ENCODE results near the gene TCN1. TPM values are rescaled to one million over a fixed set of nuclear protein-coding genes. Genes with fewer than 3 reads are reported as not detected.
A peak's percentile ranks its signal among the peaks of the same experiment; 100 is the strongest.

Gene TCN1
- total RNA-seq, 2 donors from 2014 or later: not detected

GRCh38 chr11:59814021-59814420 lies 52.3 kb downstream of the TCN1 start:
- no peak for DNase-seq (ENCODE audit: low spot score)
- intact Hi-C loops (cut with DNase I): no loop called here

DNA sequence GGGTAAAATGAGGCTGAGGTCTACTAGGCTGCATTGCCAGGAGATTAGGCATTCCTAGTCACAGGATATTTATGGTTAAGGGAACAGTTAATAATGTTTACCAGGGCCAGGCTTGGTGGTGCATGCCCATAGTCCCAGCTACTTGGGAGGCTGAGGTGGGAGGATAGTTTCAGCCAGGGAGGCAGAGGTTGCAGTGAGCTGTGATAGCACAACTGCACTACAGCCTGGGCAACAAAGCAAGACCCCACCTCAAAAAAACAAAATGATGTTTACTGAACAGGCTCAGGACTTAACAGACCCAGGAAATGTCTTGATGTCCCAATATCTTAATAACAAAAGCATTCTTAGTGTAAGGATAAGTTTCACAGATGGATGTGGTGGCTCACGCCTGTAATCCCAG lies 52.9 kb downstream of the TCN1 start:
- no peak for DNase-seq (ENCODE audit: low spot score)
- intact Hi-C loops (cut with DNase I): no loop called here

GRCh38 chr11:59812220-59812619 lies 54.1 kb downstream of the TCN1 start:
- DNase-seq (ENCODE audit: low spot score): no peak
- intact Hi-C loops (cut with DNase I): no loop called here

GRCh38 chr11:59810911-59811259 lies 55.4 kb downstream of the TCN1 start:
- intact Hi-C loops (cut with DNase I): no loop called here
- DNase-seq (ENCODE audit: low spot score): no peak

DNA sequence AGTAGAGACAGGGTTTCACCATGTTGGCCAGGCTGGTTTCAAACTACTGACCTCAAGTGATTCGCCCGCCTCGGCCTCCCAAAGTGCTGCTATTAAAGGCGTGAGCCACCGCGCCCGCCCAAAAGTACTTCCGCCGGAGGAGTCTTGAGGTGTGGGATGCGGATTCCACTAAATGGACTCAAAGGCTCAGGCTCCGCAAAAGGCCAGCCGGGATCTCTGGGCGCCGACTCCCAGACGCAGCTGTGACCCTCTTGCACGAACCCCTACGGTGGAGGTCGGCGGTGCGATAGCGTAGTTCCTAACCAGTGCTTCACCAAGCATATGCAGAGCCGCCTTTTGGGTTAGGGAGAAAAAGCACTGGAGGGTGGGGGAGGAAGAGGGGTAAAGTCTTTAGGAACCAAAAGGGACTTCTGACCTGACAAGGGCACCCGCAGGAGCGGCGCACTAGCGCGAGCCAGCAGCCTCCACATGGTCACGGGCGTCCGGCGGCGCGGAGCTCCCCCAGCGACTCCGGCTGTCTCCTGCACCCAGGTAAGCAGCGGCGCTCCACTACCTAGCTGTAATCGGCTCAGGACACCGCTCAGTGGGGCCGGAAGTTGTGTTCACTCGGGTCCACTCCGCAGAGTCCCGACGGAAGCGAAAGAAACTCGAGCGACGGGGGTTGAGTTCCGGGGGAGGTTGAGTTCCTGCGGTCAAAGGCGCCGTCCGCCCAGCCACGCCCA lies 55.9 kb downstream of the TCN1 start, which contains the start of gene MRPL16:
MRPL16 (minus strand) TSS at position 590 of the 722 bp plus-strand sequence; CDS start at position 470, 120 bp downstream.
- intact Hi-C loops (cut with DNase I): no loop called here
- peak; percentile 97 for DNase-seq (ENCODE audit: low spot score)

DNA sequence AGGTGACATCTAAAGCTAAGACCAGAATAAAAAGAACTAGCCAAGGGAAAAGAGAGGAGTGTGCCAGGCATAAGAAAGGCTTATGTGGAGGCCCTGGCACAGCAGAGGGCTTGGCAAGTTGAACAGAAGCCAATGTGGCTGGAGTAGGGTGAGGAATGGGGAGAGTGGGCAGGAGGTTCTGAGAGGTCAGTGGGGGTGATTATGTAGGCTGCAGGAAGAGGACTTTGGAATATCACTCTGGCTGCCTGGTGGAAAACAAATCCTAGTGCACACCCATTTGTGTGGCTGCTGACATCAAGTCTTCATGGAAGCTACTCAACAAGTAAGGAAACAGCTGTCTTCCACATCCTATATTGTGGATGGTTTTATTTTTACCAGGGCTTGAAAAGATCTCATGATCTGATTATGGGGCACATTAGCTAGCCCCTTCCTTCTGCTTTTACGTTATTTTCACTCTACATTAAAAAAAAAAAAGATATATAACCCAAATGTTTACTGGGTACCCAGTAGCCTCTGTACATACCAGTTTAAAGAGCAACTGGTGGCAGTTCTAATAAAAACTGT lies 59.2 kb downstream of the TCN1 start:
- intact Hi-C loops (cut with DNase I): no loop called here
- DNase-seq (ENCODE audit: low spot score): no peak

- intact Hi-C loops (cut with DNase I): loop anchor here (2.0 to 5.0 kb wide), 2 partner anchors 49 to 52 kb away; partner anchors contain the start of gene STX3 (in 1 of the 2)
- DNase-seq (ENCODE audit: low spot score): no peak
Measured at GRCh38 chr11:59804061-59804460, 62.2 kb downstream of the TCN1 start.

Other genes with a start within 250 kb of the TCN1 start
- 10 to 100 TPM; 19.4 to 24.2 TPM for gene PATL1, start 197.4 kb downstream of the TCN1 start, total RNA-seq
- gene OR10V1, start 152.6 kb downstream of the TCN1 start, total RNA-seq: not detected
- 10 to 100 TPM; 13.5 to 19.6 TPM for gene STX3, start 111.1 kb downstream of the TCN1 start, total RNA-seq
- gene MRPL16, start 55.7 kb downstream of the TCN1 start, total RNA-seq: 10 to 100 TPM; 25.5 to 29.8 TPM
- not detected for gene CBLIF, start 21.0 kb downstream of the TCN1 start, total RNA-seq
- not detected for gene OOSP3, start 12.3 kb upstream of the TCN1 start, total RNA-seq
- gene OOSP1, start 71.9 kb upstream of the TCN1 start, total RNA-seq: not detected
- gene OOSP4A, start 97.5 kb upstream of the TCN1 start, total RNA-seq: not detected
- gene OOSP4B, start 150.7 kb upstream of the TCN1 start, total RNA-seq: not detected
- gene OOSP2, start 173.9 kb upstream of the TCN1 start, total RNA-seq: not detected
- not detected for gene MS4A3, start 190.2 kb upstream of the TCN1 start, total RNA-seq
- gene MS4A2, start 222.2 kb upstream of the TCN1 start, total RNA-seq: 1 to 10 TPM; 1.2 to 1.4 TPM